ENCODE measurements around the gene NEMP1.
"Not testable (repeated sequence)": the region's sequence is repeated elsewhere in the genome, so short reads cannot be mapped to it uniquely, and the experiment has no call there.

Gene NEMP1

GRCh38 chr12:57090924-57091637 is 12.5 kb upstream of the NEMP1 start:
- DNase-seq = no peak

GRCh38 chr12:57090490-57090889 is 11.9 kb upstream of the NEMP1 start:
- DNase-seq = no peak

GRCh38 chr12:57089271-57090245 is 11.0 kb upstream of the NEMP1 start:
- peak; percentile 84 for DNase-seq

GRCh38 chr12:57088354-57089270 is 10.0 kb upstream of the NEMP1 start, which contains the start of gene NAB2:
TSS of gene NAB2 (plus strand) at chr12:57089114. CDS start at chr12:57089272, 158 bp downstream.
- peak; percentile 99 for DNase-seq

GRCh38 chr12:57087691-57088353 is 9.2 kb upstream of the NEMP1 start:
- DNase-seq = peak; percentile 95

- peak; percentile 93 for DNase-seq
These were observed 8.6 kb upstream of the NEMP1 start for GRCh38 chr12:57087010-57087690.

- DNase-seq = peak; percentile 91
These were observed 8.0 kb upstream of the NEMP1 start for GRCh38 chr12:57086493-57087009.

- peak; percentile 89 for DNase-seq
These were observed 7.5 kb upstream of the NEMP1 start for GRCh38 chr12:57085999-57086492.

- no peak for DNase-seq
These were observed 2.3 kb upstream of the NEMP1 start for GRCh38 chr12:57080855-57081254.

GRCh38 chr12:57079821-57080220 is 1.2 kb upstream of the NEMP1 start:
- DNase-seq = no peak

- not testable (repeated sequence) for DNase-seq
These were observed 4.8 kb downstream of the NEMP1 start for GRCh38 chr12:57073566-57074450.

GRCh38 chr12:57072661-57073060 is 5.9 kb downstream of the NEMP1 start:
- no peak for DNase-seq

- DNase-seq = peak; percentile 66
These were observed 9.1 kb downstream of the NEMP1 start for GRCh38 chr12:57069523-57069922.

- no peak for DNase-seq
These were observed 12.3 kb downstream of the NEMP1 start for GRCh38 chr12:57066245-57066644.

GRCh38 chr12:57063991-57064685 is 14.5 kb downstream of the NEMP1 start:
- DNase-seq = no peak

- no peak for DNase-seq
These were observed 20.1 kb downstream of the NEMP1 start for GRCh38 chr12:57058454-57058853.

- DNase-seq = no peak
These were observed 21.4 kb downstream of the NEMP1 start for GRCh38 chr12:57057067-57057751.

- no peak for DNase-seq
These were observed 22.8 kb downstream of the NEMP1 start for GRCh38 chr12:57055824-57056223.

GRCh38 chr12:57053901-57054300 is 24.7 kb downstream of the NEMP1 start:
- DNase-seq = not testable (repeated sequence)

Data from left hindlimb (tissue), 1 donor.